Measurements from ENCODE around the gene MYF5.

The MYF5 gene

GRCh38 chr12:80712866-80713265 is 3.8 kb upstream of the MYF5 start:
- ATAC-seq (replicated peaks) (no peak), DNase-seq (no peak)
- peaks cover 44 to 65% of the 10 kb centered on the region in 2 donors for H3K27me3 Mint-ChIP-seq
- H3K27ac Mint-ChIP-seq = no peak overlapping the region
- H3K4me3 Mint-ChIP-seq = no peak overlapping the region
- H3K4me1 Mint-ChIP-seq = peaks cover 3 to 6% of the 10 kb centered on the region in 2 donors
- H3K9me3 Mint-ChIP-seq = peaks cover 2 to 3% of the 10 kb centered on the region in 2 donors
- H3K36me3 Mint-ChIP-seq = no peaks in the 10 kb centered on the region

GRCh38 chr12:80713419-80713818 is 3.3 kb upstream of the MYF5 start:
- Mint-ChIP-seq H3K9me3 (peaks cover under 1 to 3% of the 10 kb centered on the region in 2 donors), H3K36me3 (no peaks in the 10 kb centered on the region), H3K27ac (no peak overlapping the region), H3K27me3 (peaks cover 41 to 64% of the 10 kb centered on the region in 2 donors), H3K4me1 (peaks cover 3 to 5% of the 10 kb centered on the region in 2 donors), H3K4me3 (no peak overlapping the region)
- DNase-seq (no peak), ATAC-seq (replicated peaks) (no peak)

GRCh38 chr12:80714055-80714454 is 2.7 kb upstream of the MYF5 start:
- no peaks in the 10 kb centered on the region for H3K36me3 Mint-ChIP-seq
- DNase-seq (no peak), ATAC-seq (replicated peaks) (no peak)
- peaks cover 0 to 3% of the 10 kb centered on the region in 2 donors for H3K9me3 Mint-ChIP-seq
- H3K4me3 Mint-ChIP-seq = no peak overlapping the region
- H3K4me1 Mint-ChIP-seq = peaks cover 0 to 1% of the 10 kb centered on the region in 2 donors
- H3K27ac Mint-ChIP-seq = no peak overlapping the region
- peaks cover 36 to 58% of the 10 kb centered on the region in 2 donors for H3K27me3 Mint-ChIP-seq

- no peaks in the 10 kb centered on the region for H3K36me3 Mint-ChIP-seq
- peaks cover 33 to 51% of the 10 kb centered on the region in 2 donors for H3K27me3 Mint-ChIP-seq
- H3K4me1 Mint-ChIP-seq = peaks cover 0 to 1% of the 10 kb centered on the region in 2 donors
- H3K4me3 Mint-ChIP-seq = no peak overlapping the region
- H3K9me3 Mint-ChIP-seq = peaks cover 0 to 3% of the 10 kb centered on the region in 2 donors
- no peak overlapping the region for H3K27ac Mint-ChIP-seq
- DNase-seq (no peak), ATAC-seq (replicated peaks) (no peak)
Observed at GRCh38 chr12:80714846-80715245, 1.9 kb upstream of the MYF5 start.

GRCh38 chr12:80715713-80716249 is 931 bp upstream of the MYF5 start:
- H3K4me3 Mint-ChIP-seq = no peak overlapping the region
- no peak for DNase-seq
- no peaks in the 10 kb centered on the region for H3K4me1 Mint-ChIP-seq
- H3K27ac Mint-ChIP-seq = no peak overlapping the region
- peaks cover 0 to 3% of the 10 kb centered on the region in 2 donors for H3K9me3 Mint-ChIP-seq
- ATAC-seq (replicated peaks) = no peak
- H3K27me3 Mint-ChIP-seq = peaks cover 24 to 45% of the 10 kb centered on the region in 2 donors
- H3K36me3 Mint-ChIP-seq = no peaks in the 10 kb centered on the region

- ATAC-seq (replicated peaks) (no peak), DNase-seq (no peak)
- Mint-ChIP-seq H3K27me3 (peaks cover 22 to 39% of the 10 kb centered on the region in 2 donors), H3K4me3 (no peak overlapping the region), H3K36me3 (no peaks in the 10 kb centered on the region), H3K9me3 (peaks cover 0 to 3% of the 10 kb centered on the region in 2 donors), H3K27ac (no peak overlapping the region), H3K4me1 (no peaks in the 10 kb centered on the region)
Observed at GRCh38 chr12:80717856-80718255, 1.1 kb downstream of the MYF5 start.

GRCh38 chr12:80720516-80720915 is 3.8 kb downstream of the MYF5 start:
- DNase-seq (no peak), ATAC-seq (replicated peaks) (no peak)
- Mint-ChIP-seq H3K27ac (no peak overlapping the region), H3K4me1 (no peaks in the 10 kb centered on the region), H3K36me3 (no peaks in the 10 kb centered on the region), H3K9me3 (peaks cover 0 to 3% of the 10 kb centered on the region in 2 donors), H3K4me3 (no peak overlapping the region), H3K27me3 (peaks cover 6 to 22% of the 10 kb centered on the region in 2 donors)

- Mint-ChIP-seq H3K4me3 (no peak overlapping the region), H3K36me3 (no peaks in the 10 kb centered on the region), H3K4me1 (no peaks in the 10 kb centered on the region), H3K27me3 (peaks cover 0 to 14% of the 10 kb centered on the region in 2 donors), H3K9me3 (no peaks in the 10 kb centered on the region), H3K27ac (no peak overlapping the region)
- no peak for ATAC-seq (replicated peaks)
- no peak for DNase-seq
Observed at GRCh38 chr12:80721326-80721725, 4.6 kb downstream of the MYF5 start.

- Mint-ChIP-seq H3K4me3 (no peak overlapping the region), H3K27me3 (no peaks in the 10 kb centered on the region), H3K27ac (no peak overlapping the region), H3K9me3 (no peaks in the 10 kb centered on the region), H3K36me3 (no peaks in the 10 kb centered on the region), H3K4me1 (no peaks in the 10 kb centered on the region)
- DNase-seq (no peak), ATAC-seq (replicated peaks) (no peak)
Observed at GRCh38 chr12:80745851-80746505, 29.3 kb downstream of the MYF5 start.

GRCh38 chr12:80747800-80748199 is 31.1 kb downstream of the MYF5 start:
- Mint-ChIP-seq H3K27me3 (no peaks in the 10 kb centered on the region), H3K27ac (no peak overlapping the region), H3K36me3 (no peaks in the 10 kb centered on the region), H3K4me3 (no peak overlapping the region), H3K4me1 (no peaks in the 10 kb centered on the region), H3K9me3 (peaks cover 0 to 3% of the 10 kb centered on the region in 2 donors)
- ATAC-seq (replicated peaks) (no peak), DNase-seq (no peak)

GRCh38 chr12:80749456-80749855 is 32.7 kb downstream of the MYF5 start:
- no peaks in the 10 kb centered on the region for H3K4me1 Mint-ChIP-seq
- no peaks in the 10 kb centered on the region for H3K27me3 Mint-ChIP-seq
- peaks cover 0 to 5% of the 10 kb centered on the region in 2 donors for H3K9me3 Mint-ChIP-seq
- H3K36me3 Mint-ChIP-seq = no peaks in the 10 kb centered on the region
- DNase-seq (no peak), ATAC-seq (replicated peaks) (no peak)
- H3K27ac Mint-ChIP-seq = no peak overlapping the region
- H3K4me3 Mint-ChIP-seq = no peak overlapping the region

GRCh38 chr12:80752464-80752863 is 35.8 kb downstream of the MYF5 start:
- H3K27me3 Mint-ChIP-seq = no peaks in the 10 kb centered on the region
- DNase-seq (no peak), ATAC-seq (replicated peaks) (no peak)
- H3K27ac Mint-ChIP-seq = no peak overlapping the region
- H3K36me3 Mint-ChIP-seq = no peaks in the 10 kb centered on the region
- no peak overlapping the region for H3K4me3 Mint-ChIP-seq
- peaks cover 0 to 7% of the 10 kb centered on the region in 2 donors for H3K9me3 Mint-ChIP-seq
- no peaks in the 10 kb centered on the region for H3K4me1 Mint-ChIP-seq

GRCh38 chr12:80754274-80754673 is 37.6 kb downstream of the MYF5 start:
- no peaks in the 10 kb centered on the region for H3K36me3 Mint-ChIP-seq
- no peaks in the 10 kb centered on the region for H3K27me3 Mint-ChIP-seq
- peaks cover 0 to 7% of the 10 kb centered on the region in 2 donors for H3K9me3 Mint-ChIP-seq
- no peaks in the 10 kb centered on the region for H3K4me1 Mint-ChIP-seq
- DNase-seq = no peak
- H3K4me3 Mint-ChIP-seq = no peak overlapping the region
- no peak overlapping the region for H3K27ac Mint-ChIP-seq
- ATAC-seq (replicated peaks) = no peak

GRCh38 chr12:80756875-80757274 is 40.2 kb downstream of the MYF5 start:
- ATAC-seq (replicated peaks) (no peak), DNase-seq (no peak)
- Mint-ChIP-seq H3K36me3 (no peaks in the 10 kb centered on the region), H3K27me3 (no peaks in the 10 kb centered on the region), H3K9me3 (peaks cover 0 to 5% of the 10 kb centered on the region in 2 donors), H3K27ac (no peak overlapping the region), H3K4me3 (no peak overlapping the region), H3K4me1 (no peaks in the 10 kb centered on the region)

- Mint-ChIP-seq H3K9me3 (no peaks in the 10 kb centered on the region), H3K4me3 (no peak overlapping the region), H3K36me3 (no peaks in the 10 kb centered on the region)
Observed at GRCh38 chr12:80761838-80762237, 45.1 kb downstream of the MYF5 start.

More at GRCh38 chr12:80761838-80762237, 45.1 kb downstream of the MYF5 start:
- ATAC-seq (replicated peaks) = no peak
- Mint-ChIP-seq H3K27ac (no peak overlapping the region), H3K4me1 (no peaks in the 10 kb centered on the region), H3K27me3 (no peaks in the 10 kb centered on the region)
- no peak for DNase-seq
